NCI-H1417 treated with DMSO at 0.1 percent for 48 hours (cell line): ENCODE data around the gene CRYZL1.

ENCODE experiments used
- DNase-seq: peaks from one replicate; lab custom pipeline; 2025; lab: John Stamatoyannopoulos, UW

CRYZL1 gene

GRCh38 chr21:33560965-33561364 is 80.6 kb downstream of the CRYZL1 start:
- DNase-seq: no peak

DNA sequence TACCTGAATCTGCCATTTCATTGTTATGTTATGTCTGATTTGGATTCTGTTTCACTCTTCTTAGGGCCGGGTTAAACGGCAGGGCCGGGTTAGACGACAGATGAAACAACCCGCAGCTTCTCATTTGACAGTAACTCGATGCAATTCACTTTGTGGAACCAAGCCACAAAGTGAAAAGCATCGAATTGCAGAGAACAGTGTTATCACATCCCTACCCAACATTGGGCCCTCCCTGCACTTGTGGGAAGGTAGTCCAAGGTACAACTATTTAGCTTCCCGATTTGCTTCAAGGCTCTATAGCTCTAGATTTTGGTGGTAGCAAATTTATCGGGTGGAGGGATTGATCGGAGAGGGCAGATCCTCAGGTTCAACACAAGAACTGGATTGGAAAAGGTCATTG is 81.7 kb downstream of the CRYZL1 start:
- no peak for DNase-seq

GRCh38 chr21:33558777-33559421 is 82.6 kb downstream of the CRYZL1 start:
- DNase-seq: no peak

DNA sequence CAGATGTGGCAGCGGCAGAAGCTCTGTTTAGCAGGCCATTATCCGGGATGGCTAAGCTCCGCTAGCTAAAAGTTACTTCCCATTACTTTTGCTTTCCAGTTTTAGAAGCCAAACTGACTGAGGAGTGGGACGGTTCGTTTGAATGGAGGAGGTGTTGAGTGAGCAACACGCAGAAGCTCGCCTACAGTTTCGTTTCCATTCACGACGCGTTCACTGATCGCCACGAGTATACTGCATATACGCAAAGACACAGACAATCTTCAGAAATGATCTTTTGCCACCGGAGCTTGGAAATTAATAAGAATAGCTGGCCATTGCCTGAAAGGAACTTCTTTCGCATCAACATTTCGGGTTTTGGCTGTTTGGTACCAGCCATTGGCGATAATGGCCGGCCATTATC is 84.1 kb downstream of the CRYZL1 start:
- DNase-seq: no peak

GRCh38 chr21:33554982-33555344 is 86.6 kb downstream of the CRYZL1 start:
- DNase-seq: no peak

GRCh38 chr21:33554236-33554981 is 87.1 kb downstream of the CRYZL1 start:
- DNase-seq: no peak

DNA sequence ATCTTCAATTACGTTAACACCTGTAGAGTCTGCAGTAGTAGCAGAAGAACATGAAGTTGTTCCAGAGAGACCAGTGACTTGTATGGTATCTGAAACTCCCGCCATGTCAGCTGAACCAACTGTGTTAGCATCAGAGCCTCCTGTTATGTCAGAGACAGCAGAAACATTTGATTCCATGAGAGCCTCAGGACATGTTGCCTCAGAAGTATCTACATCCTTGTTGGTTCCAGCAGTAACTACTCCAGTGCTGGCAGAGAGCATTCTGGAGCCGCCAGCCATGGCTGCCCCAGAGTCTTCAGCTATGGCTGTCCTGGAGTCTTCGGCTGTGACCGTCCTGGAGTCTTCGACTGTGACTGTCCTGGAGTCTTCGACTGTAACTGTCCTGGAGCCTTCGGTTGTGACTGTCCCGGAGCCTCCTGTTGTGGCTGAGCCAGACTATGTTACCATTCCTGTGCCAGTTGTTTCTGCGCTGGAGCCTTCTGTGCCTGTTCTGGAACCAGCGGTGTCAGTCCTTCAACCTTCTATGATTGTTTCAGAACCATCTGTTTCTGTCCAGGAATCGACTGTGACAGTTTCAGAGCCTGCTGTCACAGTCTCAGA is 88.4 kb downstream of the CRYZL1 start:
- no peak for DNase-seq

DNA sequence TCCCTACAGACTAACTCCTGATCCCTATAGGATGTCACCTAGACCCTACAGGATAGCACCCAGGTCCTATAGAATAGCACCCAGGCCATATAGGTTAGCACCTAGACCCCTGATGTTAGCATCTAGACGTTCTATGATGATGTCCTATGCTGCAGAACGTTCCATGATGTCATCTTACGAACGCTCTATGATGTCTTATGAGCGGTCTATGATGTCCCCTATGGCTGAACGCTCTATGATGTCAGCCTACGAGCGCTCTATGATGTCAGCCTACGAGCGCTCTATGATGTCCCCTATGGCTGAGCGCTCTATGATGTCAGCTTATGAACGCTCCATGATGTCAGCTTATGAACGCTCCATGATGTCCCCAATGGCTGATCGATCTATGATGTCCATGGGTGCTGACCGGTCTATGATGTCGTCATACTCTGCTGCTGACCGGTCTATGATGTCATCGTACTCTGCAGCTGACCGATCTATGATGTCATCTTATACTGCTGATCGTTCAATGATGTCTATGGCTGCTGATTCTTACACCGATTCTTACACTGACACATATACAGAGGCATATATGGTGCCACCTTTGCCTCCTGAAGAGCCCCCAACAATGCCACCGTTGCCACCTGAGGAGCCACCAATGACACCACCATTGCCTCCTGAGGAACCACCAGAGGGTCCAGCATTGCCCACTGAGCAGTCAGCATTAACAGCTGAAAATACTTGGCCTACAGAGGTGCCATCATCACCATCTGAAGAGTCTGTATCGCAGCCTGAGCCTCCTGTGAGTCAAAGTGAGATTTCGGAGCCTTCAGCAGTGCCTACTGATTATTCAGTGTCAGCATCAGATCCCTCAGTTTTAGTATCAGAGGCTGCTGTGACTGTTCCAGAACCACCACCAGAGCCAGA is 89.2 kb downstream of the CRYZL1 start:
- no peak for DNase-seq

- DNase-seq: no peak
Measured at GRCh38 chr21:33551664-33552063, 89.9 kb downstream of the CRYZL1 start.

GRCh38 chr21:33550772-33551660 is 90.5 kb downstream of the CRYZL1 start:
- DNase-seq: no peak

- DNase-seq: no peak
Measured at GRCh38 chr21:33549848-33550771, 91.4 kb downstream of the CRYZL1 start.

GRCh38 chr21:33546086-33546485 is 95.5 kb downstream of the CRYZL1 start:
- no peak for DNase-seq

DNA sequence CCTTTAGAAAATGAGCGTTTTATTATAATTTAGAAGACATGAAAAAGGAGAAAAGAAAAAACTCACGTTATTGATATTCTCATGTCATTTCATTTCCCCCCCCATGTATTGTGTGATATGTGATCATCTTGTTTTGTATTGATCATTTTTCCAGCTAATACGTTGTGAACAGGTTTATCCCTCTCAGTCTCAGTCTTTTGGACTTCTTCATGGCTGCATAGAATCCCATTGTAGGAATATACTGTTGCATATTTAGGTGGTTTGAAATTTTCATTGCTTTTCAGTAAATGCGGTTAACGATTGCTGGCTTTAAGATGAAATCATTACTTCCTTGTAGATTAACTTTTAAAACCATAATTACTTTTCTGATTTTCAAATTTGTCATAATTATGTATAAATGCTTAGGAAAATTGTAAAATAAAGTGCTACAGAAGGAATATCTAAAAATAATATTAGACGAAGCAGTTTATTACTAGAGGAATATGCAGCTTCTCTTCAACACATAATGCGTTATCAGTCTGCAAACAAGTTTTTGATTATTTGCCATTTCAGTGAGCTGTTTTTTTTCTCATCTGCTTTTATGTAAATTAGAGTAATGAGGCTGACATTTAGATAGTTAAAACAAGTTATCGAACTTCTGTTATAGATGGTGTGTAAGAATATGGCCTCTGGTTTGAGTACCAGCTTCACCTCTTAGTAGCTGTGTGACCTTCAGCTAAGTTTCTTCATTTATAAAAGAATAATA is 96.9 kb downstream of the CRYZL1 start:
- no peak for DNase-seq

- DNase-seq: peak; percentile 61
Measured at GRCh38 chr21:33543505-33544129, 97.9 kb downstream of the CRYZL1 start.

DNA sequence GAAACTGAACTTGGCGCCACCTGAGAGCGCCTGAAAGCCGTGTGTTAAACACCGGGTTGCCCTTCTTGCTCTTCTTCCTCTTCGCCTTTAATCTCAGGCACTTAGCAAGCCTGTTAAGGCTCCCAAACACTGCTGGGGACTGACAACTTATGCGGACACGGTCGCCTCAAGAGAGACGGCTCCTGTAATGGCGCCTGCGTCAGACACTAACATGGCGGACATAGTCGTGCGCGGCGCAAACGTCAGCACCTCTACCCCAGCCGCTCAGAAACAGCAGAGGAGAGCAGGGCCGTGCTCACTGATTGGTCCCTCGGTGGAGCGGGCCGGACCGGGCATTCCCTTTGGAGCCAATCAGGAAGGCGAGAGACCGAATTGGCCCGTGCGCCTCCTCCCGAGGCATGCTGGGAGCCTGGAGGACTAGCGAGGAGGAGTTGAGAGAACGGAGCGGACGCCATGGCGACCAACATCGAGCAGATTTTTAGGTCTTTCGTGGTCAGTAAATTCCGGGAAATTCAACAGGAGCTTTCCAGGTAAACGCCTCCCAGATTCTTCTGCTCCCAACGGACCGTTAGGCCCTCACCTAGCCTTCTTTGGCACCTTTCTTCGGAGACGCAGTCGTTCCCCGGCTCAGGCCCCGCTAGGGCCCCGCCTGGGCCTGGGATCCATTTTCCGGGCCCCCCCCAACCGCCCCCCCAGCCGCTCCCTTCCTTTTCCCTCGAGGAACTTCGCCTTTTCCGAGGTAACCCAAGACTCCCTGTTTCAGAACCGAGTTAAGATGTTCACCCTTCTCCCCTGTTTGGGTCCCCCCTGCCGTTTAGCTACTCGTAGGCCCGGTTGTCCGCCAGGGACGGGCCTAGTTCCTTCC is 98.7 kb downstream of the CRYZL1 start, which contains the start of gene SON:
TSS of gene SON (plus strand) at position 399 of the 865 bp plus-strand sequence. CDS start at position 454, 55 bp downstream.
- peak; percentile 94 for DNase-seq

DNA sequence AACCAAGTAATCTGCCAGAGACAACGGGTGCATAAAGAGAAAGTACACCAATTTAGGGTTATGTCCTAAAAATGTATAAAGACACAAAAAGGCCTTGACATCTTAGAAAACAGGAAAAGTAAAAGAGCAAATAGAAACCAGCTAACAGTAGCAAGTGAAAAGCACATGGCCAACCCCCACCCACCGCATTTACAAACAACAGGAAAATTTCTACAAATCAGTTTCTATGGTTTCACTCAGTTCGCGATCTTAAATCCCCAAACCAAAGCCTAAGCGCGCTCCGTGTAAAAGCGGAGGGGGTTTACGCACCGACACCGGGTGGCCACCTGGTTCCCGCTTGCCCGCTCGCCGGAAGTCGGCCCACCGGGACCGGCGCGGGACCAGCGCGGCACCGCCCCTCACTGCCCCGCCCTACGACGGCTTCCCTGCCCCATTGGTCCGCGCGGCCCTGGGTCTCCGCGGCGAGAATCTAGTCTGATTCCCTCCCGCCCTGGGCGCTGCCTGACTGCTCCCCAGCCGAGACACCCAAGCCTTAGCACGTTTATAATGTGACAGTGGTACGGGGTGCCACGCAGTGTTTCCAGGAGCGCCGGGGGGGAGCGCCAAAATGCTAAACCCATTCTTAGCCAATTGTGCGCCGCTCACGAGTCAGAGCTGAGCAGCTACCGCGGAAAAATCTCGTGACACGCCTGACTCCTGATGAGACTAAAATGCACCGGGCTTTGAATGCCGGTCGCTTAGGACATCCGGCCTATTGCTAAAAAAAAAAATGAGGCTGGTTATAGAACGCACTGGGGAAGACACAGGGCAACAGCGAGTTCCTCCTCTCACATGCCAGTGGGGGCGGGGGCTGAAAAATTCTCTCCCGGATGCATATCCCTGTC is 99.5 kb downstream of the CRYZL1 start, which contains the start of gene GART:
TSS of gene GART (minus strand) at position 362 of the 884 bp plus-strand sequence. CDS start 2,802 bp downstream, outside the sequence.
- DNase-seq: peak; percentile 15
